HG03135 (cell line): Measurements from ENCODE around the gene AMT.
A peak's percentile ranks its signal among the peaks of the same experiment; 100 is the strongest.

Source experiments
- ATAC-seq: cut with Tn5 transposase; IDR thresholded peaks from one replicate; pipeline ENCODE4 v1.9.1; 2021; ENCODE audit warnings: mild to moderate bottlenecking, moderate library complexity; ENCODE audit not compliant: unreplicated experiment

Gene AMT, protein sequence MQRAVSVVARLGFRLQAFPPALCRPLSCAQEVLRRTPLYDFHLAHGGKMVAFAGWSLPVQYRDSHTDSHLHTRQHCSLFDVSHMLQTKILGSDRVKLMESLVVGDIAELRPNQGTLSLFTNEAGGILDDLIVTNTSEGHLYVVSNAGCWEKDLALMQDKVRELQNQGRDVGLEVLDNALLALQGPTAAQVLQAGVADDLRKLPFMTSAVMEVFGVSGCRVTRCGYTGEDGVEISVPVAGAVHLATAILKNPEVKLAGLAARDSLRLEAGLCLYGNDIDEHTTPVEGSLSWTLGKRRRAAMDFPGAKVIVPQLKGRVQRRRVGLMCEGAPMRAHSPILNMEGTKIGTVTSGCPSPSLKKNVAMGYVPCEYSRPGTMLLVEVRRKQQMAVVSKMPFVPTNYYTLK

DNA sequence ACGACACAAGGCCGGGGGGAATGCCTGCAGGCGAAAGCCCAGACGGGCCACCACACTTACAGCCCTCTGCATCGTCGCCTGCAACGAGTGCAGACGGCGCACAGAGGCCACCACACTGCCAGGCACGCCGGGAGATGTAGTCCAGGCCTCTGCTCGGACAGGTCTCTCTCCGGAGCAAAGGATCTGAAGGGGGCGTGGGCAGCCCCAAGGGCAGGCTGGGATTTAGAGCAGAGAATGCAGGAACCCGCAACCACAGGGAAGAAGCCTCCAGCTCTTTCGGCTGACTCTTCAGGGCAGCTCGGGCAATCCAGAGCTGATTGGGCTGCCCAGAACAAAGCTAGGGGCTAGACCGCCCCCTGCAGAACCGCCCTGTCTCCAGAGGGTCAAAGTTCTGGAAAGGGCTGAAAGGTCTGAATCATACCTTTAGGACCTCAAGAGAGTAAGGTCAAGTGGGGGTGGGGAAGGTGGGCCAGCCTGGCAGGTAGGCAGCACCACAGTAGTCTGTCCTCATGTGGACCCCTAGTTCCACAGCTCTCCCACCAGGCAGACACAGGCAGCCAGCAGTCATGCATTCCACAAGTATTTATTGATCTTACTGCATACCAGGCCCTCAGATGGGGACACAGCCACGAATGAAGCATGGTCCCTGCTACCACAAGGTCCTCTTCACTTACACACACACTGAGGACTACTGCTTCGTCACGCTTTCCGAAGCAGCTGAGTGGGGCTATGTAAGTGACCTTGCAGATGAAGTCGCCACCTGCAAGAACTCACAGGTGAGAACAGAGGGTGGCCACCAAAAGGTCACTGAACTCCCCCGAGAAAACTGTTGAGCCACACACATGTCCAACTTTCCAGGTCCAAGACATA, at the start of gene AMT:
Gene AMT (minus strand): TSS at position 95 of the 870 bp plus-strand sequence. CDS start 23 bp downstream, at position 72.
- ATAC-seq: no peak

DNA sequence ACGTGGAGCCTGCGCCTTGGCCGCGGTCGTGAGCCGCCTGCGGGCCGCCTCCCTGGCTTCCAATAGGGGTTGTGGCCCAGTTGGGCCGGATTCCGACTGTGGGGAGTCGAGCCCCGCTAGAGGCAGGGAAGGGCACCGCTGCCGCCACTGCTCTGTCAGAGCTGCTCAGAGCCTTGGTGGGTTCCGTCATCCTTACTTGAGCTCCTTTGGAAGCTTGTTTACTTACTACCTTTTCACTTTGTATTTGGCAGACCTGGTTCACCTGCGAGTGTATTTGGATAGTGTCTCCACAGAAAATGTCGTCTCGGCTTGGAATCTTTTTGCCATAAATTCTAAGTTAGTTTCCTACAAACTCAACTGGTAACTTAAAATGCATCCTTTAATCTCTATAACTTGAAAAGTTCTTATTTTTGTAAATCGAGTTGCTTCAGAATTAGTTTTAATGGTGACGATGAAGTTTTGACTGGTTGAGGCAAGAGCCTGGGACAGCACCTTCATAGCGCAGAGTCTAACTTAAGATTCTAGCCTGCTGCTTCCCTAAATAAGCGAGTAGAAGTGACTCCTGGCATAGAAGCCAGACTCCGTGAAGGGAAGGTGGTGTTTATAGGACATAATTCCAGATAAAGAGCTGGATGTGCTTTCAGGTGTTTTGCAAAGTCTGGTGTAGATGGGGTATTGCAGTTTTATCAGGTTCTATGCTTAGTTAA, 48.6 kb upstream of the AMT start:
- peak; percentile 22 for ATAC-seq

DNA sequence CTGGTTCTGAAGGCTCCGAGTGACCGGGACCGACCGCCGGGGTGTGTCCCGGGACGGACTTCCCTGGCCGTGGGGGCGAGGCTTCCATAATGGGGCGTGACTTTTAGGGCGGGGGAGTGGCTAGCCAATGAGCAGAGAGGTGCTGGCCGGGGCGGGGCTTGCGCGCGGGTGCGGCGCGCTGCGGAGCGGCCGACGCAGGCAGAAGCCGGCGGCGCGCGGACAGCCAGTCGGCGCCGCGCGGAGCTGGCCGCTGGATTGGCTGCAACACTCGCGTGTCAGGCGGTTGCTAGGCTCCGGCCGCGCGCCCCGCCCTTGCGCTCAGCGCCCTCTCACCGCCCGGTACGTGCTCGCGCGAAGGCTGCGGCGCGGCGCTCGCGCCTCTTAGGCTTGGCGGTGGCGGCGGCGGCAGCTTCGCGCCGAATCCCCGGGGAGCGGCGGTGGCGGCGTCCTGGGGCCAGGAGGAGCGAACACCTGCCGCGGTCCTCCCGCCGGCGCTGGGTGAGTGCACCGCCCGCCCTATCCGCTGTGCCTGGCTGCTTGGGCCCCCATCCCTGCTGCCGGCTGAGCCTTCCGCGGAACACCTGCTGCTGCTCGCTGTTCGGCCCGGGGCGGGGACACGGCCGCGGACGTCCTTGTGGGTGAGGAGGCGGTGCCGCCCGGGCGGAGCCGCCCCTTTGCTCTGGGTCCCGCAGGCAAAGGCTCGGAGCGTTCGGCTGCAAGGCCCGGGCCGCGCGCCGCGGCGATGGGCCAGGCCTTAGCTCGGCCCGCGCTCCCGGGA, 47.9 kb upstream of the AMT start, which contains the start of gene DAG1:
Gene DAG1 (plus strand): TSS at position 332 of the 778 bp plus-strand sequence. CDS start 40,268 bp downstream, outside the sequence.
- peak; percentile 80 for ATAC-seq

DNA sequence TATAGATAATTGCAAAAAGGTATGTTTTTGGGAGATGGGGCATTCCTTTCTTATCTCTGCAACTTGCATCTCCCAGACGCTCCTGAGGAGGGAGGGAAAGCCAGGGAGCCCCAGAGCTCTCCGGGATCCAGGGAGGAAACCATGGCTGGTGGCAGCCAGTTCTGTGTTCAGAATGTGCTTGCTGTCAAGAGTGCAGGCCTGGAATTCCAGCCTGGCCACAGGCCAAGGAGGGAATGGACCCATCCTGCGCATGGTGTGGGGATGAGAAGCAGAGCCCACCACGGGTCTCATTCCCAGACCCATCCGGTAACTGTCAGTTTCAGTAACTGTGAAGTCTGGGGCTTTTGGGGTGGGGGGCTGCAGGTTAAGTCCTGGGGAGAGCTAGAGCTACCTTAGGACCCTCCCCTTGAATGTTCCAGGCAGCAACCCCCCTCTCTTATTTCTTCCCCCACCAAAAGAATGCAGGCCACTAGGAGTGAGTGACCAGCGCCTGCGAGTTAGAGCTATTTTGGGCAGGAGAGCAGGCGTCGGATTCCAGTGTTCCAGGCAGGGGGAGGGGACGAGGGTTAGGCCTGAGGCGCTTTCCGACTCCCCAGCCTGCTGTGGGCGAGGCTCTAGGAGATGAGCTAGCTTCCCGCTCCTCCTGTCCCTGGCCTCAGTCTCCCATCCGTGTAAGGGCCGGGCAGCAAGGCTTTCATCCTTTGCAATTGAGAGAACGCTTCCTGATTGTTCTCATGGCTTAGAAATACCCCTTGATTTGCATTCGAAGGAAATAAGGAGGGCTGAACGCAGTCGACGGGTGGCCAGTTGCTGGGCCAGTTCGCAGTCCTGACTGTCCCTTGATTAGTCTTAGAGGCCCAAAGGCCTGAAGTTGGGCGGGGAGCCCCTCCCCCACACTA, 47.0 kb upstream of the AMT start:
- ATAC-seq: no peak

DNA sequence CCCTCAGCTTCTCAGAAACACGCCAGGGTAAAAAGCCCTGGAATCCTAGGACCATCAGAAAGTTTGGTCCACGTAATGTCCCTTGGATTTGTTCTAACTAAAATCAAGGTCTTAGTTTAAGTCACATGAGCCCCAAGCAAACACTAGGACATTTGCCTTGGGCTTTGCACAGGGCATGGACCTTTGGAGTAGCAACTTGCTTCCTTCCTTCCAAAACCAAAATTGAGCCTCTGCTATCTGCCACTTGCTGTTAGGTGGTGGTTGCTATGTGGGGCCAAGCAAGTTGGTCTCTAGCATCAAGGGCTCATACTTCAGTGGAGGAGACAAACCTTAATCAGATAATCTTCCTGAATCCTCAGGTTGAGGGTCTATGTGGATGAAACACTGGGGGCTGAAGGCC, 43.8 kb upstream of the AMT start:
- ATAC-seq: no peak

DNA sequence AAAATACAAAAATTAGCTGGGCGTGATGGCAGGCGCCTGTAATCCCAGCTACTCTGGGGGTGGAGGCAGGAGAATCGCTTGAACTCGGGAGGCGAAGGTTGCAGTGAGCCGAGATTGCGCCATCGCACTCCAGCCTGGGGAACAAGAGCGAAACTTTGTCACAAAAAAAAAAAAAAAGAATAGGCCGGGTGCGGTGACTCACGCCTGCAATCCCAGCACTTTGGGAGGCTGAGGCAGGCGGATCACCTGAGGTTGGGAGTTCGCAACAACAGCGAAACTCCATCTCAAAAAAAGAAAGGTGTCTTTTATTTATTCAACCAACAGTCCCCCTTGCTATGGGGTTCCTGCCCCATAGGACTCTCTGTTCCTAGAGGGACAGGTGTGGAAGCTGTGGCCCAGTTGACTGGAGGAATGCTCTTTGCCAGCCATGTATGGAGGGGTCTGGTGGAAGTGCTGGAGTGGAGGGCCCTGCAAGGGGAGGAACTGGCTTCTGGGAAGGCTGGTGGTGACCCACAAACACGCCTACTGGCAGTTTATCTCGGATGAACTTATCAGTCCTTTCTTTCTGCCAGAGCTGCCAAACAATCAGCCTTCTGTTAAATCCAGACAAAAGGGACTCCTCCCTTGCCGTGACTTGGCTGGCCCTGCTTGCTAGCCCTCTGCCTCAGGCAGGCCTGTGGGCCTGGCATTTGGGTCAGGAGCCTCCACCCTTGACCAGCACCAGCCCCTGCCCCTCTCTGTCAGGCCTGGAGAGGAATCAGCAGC, 43.2 kb upstream of the AMT start:
- ATAC-seq: no peak

DNA sequence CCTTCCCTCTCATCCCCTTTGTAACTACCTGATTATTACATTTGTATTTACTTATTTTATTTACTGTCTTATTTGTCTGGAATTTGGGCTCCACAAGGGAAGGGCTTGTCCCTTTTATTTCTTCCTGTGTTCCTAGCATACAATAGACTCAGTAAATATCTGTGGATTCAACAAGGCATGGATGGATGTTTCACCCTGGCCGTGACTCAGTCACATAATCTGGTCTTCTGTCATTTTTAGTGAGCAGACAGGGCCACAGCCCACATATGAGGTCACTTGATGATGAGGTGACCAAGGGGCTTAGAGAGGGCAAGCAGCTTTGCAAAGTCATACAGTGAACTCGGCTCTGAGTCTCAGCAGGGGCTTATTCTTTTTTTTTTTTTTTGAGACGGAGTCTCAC, 39.9 kb upstream of the AMT start:
- ATAC-seq: no peak

DNA sequence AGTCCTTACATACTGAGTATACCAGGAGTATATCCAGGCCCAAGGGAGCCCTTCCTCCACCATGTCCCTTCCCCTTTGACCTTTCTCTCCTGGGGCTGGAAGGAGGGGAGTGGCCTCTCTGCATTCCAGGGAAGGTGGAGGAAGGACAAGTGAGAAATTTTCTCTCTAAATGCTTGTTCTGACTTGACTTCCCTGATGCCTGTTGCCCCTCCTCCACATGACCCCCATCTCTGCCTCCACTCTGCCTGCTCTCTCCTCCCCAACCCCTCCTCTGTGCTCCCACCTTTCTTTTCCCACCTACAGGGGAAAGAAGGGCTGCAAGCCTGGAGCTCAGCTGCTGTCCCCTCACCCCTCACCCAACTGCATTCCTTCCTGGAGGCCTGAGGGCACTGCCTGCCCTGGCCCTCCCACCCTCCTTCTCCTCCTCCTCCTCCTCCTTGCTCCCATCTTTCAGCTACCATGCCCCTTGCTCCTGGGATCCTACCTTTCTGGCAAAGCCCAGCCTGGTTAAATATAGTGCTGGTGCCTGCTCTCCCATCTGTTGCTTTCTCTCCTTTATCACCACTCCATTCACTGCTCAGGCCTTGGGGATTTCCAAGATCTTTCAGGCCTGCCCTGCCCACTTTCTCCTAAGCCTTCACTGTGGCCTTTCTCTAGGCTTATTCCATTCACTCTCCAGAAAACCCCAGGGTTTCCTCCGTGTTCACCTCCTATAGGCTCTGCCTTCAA, 39.3 kb upstream of the AMT start:
- ATAC-seq: no peak

DNA sequence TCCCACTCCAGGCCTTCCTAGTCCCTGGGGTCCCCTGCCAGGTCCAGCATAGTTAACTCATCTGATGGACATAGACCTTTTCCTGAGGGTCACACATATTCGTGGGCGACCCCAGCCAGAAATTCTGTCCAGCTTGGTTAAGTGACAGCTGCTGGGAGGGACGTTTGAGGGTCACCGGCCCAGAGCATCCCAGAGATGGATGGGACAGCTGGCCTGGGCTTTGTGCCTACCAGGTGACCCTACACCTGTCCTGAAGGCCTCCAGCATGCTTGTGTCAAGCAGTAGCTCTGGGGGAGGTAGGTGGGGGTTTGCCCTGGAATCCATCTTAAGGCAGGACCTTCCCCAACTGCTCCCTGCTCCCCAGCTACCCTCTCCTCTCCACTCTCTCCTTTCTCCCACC, 38.7 kb upstream of the AMT start:
- no peak for ATAC-seq

DNA sequence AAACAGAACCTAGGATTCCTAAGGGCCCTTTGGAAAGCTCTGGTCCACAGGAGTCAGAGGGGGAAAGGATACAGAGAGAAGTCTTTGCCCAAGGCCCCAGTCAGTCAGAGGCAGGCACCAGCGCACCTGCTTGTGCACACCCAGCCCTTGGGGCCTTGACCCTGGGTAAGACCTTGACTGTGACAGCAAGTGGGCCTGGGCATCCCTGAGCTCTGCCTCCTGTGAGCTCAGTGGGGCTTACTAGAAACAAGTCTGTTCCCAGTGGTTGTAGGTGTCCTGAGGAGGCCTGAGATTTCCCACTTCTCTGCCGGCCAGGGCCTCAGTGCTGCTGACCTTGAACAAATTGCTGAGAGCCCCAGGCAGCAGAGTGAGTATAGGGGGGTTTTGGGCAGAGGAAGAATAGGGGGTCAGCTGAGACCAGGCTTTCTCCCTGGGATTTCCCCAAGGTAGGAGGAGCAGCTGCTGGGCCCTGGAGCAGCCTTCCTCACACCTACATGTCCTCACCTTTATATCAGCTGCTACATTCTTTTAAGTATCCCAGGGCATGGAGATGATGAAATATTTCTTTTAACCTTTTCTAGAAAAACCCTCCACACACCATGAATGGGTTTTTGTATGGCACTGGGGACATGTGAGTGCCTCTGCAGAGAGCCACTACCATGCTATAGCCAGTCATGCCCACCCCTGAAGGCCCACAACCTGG, 38.1 kb upstream of the AMT start:
- no peak for ATAC-seq

DNA sequence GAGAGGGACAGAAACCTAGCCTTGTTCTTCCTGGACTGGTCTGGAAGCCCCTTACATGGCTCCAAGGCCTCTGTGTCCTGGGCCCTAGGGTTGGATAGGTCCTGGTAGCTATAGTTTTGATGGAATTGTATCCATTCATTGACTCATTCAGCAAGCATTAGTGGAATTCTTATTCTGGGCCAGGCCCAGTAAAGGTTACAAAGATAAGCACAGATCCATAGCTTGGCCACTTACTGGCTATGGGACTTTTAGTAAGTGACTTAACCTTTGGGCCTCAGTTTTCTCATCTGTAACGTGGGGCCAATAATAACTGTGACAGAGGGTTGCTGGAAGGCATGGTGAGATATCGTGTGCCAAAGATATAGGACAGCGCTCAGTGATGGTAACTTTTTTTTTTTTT, 34.2 kb upstream of the AMT start:
- no peak for ATAC-seq

DNA sequence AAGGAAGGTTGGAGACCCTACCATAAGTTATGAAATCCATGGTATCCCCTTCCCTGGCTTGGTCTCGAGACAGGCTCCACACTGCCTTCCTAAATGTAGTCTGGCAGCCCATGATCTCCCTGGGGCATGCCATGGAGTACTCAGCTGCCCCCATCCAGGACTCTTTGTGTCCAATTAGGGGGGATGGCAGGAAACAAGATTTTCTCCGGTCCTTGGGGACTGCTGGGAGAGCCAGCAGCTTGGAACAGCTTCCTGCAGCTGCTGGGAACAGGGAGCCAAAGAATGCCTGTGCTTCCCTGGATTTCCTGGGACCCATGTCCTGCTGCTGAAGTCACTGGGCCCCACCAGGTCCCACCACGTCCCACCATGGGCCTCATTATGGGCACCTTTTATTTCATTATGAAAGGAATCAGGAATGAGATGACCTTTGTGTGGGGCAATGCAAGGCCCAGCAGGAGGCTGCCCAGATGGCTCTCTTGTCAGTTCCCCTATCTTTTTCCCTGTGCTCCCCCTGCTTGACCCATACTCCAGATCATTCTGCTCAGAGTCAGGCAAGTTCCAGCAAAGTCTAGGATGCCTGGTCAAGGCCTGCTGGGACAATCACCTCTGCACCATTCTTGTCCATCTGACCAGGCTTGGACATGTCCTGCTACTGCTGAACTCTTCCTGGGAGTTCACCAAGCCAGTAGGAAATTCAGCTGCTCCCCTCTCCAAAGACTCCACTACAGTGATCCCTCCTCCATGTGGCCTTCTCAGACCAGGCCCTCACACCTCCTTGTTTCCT, 32.8 kb upstream of the AMT start:
- no peak for ATAC-seq

DNA sequence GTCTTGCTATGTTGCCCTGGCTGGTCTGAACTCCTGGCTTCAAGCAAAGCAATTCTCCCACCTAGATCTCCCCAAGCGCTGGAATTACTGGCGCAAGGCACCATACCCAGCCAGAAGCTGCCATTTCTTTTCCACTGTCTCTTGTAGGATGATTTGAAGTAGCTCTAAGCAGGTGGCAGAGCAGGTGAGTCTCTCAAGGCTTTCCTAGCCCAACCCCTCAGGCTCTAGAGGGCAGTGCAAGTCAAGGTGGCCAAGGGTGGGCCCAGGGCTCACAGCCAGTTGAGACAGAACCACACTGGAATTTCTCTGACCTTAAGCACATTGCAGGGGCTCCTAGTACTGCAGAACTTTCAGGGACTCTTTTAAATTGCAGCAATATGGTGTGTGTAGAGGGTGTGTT, 32.2 kb upstream of the AMT start:
- ATAC-seq: no peak

DNA sequence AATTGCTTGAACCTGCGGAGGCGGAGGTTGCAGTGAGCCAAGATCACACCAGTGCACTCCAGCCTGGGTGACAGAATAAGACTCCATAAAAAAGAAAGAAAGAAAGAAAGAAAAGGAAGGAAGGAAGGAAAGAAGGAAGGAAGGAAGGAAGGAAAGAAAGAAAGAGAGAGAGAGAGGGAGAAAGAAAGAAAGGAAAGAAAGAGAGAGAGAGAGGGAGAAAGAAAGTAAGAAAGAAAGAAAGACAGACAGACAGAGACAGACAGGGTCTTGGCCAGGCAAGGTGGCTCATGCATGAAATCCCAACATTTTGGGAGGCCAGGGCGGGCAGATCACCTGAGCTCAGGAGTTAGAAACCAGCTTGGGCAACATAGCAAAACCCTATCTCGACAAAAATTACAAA, 31.3 kb upstream of the AMT start:
- no peak for ATAC-seq

DNA sequence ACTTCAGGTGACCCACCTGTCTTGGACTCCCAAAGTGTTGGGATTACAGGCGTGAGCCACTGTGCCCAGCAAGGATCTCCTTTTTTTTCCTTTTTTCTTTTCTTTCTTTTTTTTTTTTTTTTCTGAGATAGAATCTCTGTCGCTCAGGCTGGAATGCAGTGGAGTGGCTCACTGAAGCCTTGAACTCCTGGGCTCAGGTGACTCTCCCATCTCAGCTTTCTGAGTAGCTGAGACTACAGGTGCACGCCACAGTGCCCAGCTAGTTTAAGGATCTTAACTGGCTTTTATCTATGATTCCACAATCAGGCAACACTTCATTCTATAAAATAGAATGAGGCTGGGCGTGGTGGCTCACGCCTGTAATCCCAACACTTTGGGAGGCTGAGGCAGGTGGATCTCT, 23.1 kb upstream of the AMT start:
- ATAC-seq: no peak

DNA sequence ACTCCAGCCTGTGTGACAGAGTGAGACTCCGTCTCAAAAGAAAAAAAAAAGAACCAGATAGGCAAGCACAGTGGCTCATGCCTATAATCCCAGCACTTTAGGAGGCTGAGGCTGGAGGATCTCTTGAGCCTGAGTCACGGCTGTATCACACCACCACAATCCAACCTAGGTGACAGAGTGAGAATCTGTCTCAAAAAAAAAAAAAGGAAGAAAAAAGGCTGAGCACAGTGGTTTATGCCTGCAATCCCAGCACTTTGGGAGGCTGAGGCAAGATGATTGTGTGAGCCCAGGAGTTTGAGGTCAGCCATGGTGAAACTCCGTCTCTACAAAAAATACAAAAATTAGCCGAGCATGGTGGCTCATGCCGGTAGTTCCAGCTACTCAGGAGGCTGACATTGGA, 12.5 kb upstream of the AMT start:
- no peak for ATAC-seq

DNA sequence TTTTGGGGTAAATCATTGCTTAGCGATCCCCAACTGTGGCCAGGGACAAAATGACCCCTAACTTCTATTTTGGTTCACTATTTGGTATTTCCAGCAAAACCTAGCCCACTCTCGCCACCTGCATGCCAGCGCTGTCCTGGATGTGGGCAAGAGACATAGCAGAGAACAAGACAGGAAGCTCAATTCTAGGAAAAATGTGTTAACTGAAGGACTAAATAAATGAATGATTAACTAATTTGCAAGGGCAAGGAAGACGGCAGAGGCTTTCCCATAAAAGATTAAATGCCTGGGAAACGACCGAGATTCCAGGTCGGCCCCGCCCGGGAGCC, 6.4 kb upstream of the AMT start:
- ATAC-seq: no peak
